Stomach (tissue), 9 donors: ENCODE data around the gene ASTN2. TPM values are rescaled to one million over a fixed set of nuclear protein-coding genes. Genes with fewer than 3 reads are reported as not detected.

ENCODE experiments used
- DNase-seq, 2 donors: peaks; one replicate each; pipeline versions ENCODE4 v3.0.0 to v3.0.0-alpha.2; 2013 to 2019
- H3K27ac ChIP-seq, 5 donors: fragments of 200-600 bp in 4 of 5; sonication (generic) in 4 of 5; one replicate each; pipeline ENCODE4 v1.5.1; 2013 to 2019; ENCODE audit warnings: mild to moderate bottlenecking in 1 of 5, moderate library complexity in 1 of 5
- H3K27me3 ChIP-seq, 3 donors: fragments of 200-600 bp; sonication (generic); one replicate each; pipeline ENCODE4 v1.5.1; 2017 to 2019; ENCODE audit warnings: mixed run types in 1 of 3
- H3K36me3 ChIP-seq, 4 donors: fragments of 200-600 bp; sonication (generic); 1 replicate in 3 of 4; 2 replicates in 1 of 4; pipeline ENCODE4 v1.5.1; 2016 to 2019
- H3K4me1 ChIP-seq, 4 donors: fragments of 200-600 bp; sonication (generic); one replicate each; pipeline ENCODE4 v1.5.1; 2016 to 2019
- H3K4me3 ChIP-seq, 4 donors: fragments of 200-600 bp; sonication (generic) in 3 of 4; one replicate each; pipeline ENCODE4 v1.5.1; 2016 to 2019; ENCODE audit warnings: mild to moderate bottlenecking in 1 of 4
- H3K9me3 ChIP-seq, 4 donors: fragments of 200-600 bp; sonication (generic); one replicate each; pipeline ENCODE4 v1.5.1; 2016 to 2019
- EP300 ChIP-seq: sonication (generic); formaldehyde crosslinking; IDR thresholded peaks from one replicate; pipeline ENCODE4 v1.6.1; 2017; ENCODE audit warnings: antibody characterized with exemption
- POLR2A ChIP-seq, 4 donors: fragments of 450-650 bp; IDR thresholded peaks; one replicate each; pipeline ENCODE4 v1.6.1; 2016; ENCODE audit warnings: antibody characterized with exemption in 4 of 4, control low read depth in 2 of 4, mild to moderate bottlenecking in 1 of 4, moderate library complexity in 1 of 4
- POLR2AphosphoS5 ChIP-seq, 3 donors: sonication (generic); formaldehyde crosslinking; IDR thresholded peaks; one replicate each; pipeline ENCODE4 v1.6.1; 2016; ENCODE audit warnings: antibody characterized with exemption in 3 of 3
- WGBS, 5 donors: extraction: QIAGEN DNeasy Blood & Tissue Kit in 3 of 5; methylation state at CpG; one replicate each; pipeline versions ENCODE4 v1.1.5 to v1.1.7; 2013 to 2018; 5-methylcytosine and 5-hydroxymethylcytosine counted together
- intact Hi-C: fragments of 100-400 bp; cut with DNase I; formaldehyde crosslinking; loops from one replicate; pipeline ENCODE4 v1.15.1; 2023; ENCODE audit warnings: low total_unique reads
- polyA plus RNA-seq, 3 donors: library from polyadenylated mRNA; stranded (reverse); fragments of 200-250 nt; gene quantifications; one replicate each; pipeline ENCODE4 v1.2.3, GENCODE V29; 2013
- total RNA-seq, 5 donors: library from RNA; depleted of rRNA; stranded (reverse); fragments of >200 nt; gene quantifications; one replicate each; pipeline versions ENCODE4 v1.1.0 to v1.2.3, GENCODE V29; 2014 to 2016
- TF ChIP-seq, protein P1 (sequence below), 7 experiments: fragments of 450-650 bp in 4 of 7; fragments of 200-600 bp in 3 of 7; sonication (generic) in 3 of 7; IDR thresholded peaks; one replicate each; pipeline ENCODE4 v1.5.1; 2016 to 2019; ENCODE audit warnings: antibody characterized with exemption in 7 of 7, control low read depth in 2 of 7, mild to moderate bottlenecking in 1 of 7
- donor health status: healthy with polysubstance abuse.
- donor health status: Bipolar disorder and iron deficiency.
- donor health status: healthy.

The ASTN2 gene
- total and polyA plus RNA-seq, 8 donors = 2.1 to 22.3 (median 4.2) TPM; not detected in 1

DNA sequence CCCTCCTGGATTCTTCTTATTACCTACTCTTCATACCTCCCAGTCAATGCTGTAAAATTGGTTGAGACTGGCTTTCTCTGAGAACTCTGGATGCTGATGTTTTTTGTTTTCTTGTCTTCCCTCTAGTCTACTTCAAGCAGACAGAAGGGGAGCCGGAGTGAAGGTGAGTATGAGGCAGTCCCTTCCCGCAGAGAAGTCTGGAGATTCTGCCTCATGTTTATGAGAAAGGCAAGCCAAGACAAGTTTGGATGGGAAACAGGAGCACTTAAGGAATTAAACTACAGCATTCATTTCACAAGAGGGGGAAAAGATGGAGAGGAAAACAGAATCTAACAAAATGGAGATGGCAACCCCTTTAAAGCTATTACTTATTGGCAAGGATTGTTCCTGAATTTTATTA lies 481.6 kb downstream of the ASTN2 start:
- TF ChIP-seq POLR2AphosphoS5 (IDR thresholded peaks at IDR 0.05) = no peak
- no peak for TF ChIP-seq EP300
- TF ChIP-seq POLR2A (IDR thresholded peaks at IDR 0.05) = no peak
- TF ChIP-seq, protein P1, sequence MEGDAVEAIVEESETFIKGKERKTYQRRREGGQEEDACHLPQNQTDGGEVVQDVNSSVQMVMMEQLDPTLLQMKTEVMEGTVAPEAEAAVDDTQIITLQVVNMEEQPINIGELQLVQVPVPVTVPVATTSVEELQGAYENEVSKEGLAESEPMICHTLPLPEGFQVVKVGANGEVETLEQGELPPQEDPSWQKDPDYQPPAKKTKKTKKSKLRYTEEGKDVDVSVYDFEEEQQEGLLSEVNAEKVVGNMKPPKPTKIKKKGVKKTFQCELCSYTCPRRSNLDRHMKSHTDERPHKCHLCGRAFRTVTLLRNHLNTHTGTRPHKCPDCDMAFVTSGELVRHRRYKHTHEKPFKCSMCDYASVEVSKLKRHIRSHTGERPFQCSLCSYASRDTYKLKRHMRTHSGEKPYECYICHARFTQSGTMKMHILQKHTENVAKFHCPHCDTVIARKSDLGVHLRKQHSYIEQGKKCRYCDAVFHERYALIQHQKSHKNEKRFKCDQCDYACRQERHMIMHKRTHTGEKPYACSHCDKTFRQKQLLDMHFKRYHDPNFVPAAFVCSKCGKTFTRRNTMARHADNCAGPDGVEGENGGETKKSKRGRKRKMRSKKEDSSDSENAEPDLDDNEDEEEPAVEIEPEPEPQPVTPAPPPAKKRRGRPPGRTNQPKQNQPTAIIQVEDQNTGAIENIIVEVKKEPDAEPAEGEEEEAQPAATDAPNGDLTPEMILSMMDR (IDR thresholded peaks at IDR 0.05) = no peak

DNA sequence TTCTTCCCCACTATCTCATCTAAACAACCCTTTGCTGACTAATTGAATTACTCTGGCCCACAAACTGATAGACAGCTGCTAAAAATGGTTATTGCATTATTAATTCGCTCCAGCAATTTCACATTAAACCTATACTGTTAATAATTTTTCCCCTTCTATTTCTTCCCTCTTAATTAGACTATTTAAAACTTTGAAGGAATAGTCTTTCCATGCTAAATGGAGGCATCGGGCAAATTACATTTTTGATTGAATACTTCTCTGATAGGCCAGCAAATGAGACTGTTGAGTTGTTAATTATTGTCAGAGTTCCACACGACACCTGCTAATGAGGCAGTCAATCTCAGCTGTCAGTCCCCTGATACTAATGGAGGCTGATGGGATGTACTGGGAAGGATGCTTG lies 485.2 kb downstream of the ASTN2 start:
- 55 to 63% (median 62%) methylated on average over 3 of the region's 3 CpGs for WGBS, 5 donors
- no peak overlapping the region for H3K4me3 ChIP-seq
- TF ChIP-seq, protein P1 (IDR thresholded peaks at IDR 0.05) = no peak
- TF ChIP-seq EP300 (no peak), POLR2A (IDR thresholded peaks at IDR 0.05) (no peak), POLR2AphosphoS5 (IDR thresholded peaks at IDR 0.05) (no peak)
- no peaks in the 10 kb centered on the region for H3K27me3 ChIP-seq
- no peak overlapping the region for H3K27ac ChIP-seq
- intact Hi-C loops = no loop called here
- H3K4me1 ChIP-seq = no peaks in the 10 kb centered on the region
- no peaks in the 10 kb centered on the region for H3K36me3 ChIP-seq
- no peaks in the 10 kb centered on the region for H3K9me3 ChIP-seq
- no peak for DNase-seq

More for the DNA sequence above, 481.6 kb downstream of the ASTN2 start:
- DNase-seq = no peak
- no peak overlapping the region for H3K4me3 ChIP-seq
- H3K27me3 ChIP-seq = no peaks in the 10 kb centered on the region
- H3K4me1 ChIP-seq = no peaks in the 10 kb centered on the region
- no peak overlapping the region for H3K27ac ChIP-seq
- H3K36me3 ChIP-seq = no peaks in the 10 kb centered on the region
- H3K9me3 ChIP-seq = no peaks in the 10 kb centered on the region
- WGBS, 5 donors = 61 to 86% (median 84%) methylated on average over 2 of the region's 2 CpGs
- intact Hi-C loops = no loop called here

DNA sequence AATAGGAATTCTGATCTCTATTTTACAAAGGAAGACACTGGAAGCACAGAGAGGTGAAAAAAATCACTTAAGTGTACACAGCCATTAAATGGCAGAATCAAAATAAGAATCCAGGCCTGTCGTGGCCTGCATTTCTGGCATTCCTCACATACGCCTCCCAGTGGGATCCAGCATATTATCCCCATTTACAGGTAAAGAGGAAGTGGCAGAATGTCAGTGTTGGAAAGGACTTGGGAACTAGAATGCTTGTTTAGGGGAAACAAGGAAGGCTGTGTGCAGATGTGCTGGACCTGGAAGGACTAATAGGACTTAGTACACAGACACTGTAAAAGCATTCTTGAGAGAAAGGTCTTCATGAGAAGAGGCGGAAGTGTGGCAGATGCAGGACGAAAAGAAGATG lies 486.0 kb downstream of the ASTN2 start:
- Histone ChIP-seq H3K36me3 (no peaks in the 10 kb centered on the region), H3K27me3 (no peaks in the 10 kb centered on the region), H3K4me3 (no peak overlapping the region), H3K27ac (no peak overlapping the region), H3K9me3 (no peaks in the 10 kb centered on the region), H3K4me1 (no peaks in the 10 kb centered on the region)
- TF ChIP-seq POLR2A (IDR thresholded peaks at IDR 0.05) (no peak), POLR2AphosphoS5 (IDR thresholded peaks at IDR 0.05) (no peak), EP300 (no peak)
- TF ChIP-seq, protein P1 (IDR thresholded peaks at IDR 0.05) = no peak
- intact Hi-C loops = no loop called here
- no peak for DNase-seq
- 63 to 72% (median 68%) methylated on average over 4 of the region's 4 CpGs for WGBS, 5 donors

DNA sequence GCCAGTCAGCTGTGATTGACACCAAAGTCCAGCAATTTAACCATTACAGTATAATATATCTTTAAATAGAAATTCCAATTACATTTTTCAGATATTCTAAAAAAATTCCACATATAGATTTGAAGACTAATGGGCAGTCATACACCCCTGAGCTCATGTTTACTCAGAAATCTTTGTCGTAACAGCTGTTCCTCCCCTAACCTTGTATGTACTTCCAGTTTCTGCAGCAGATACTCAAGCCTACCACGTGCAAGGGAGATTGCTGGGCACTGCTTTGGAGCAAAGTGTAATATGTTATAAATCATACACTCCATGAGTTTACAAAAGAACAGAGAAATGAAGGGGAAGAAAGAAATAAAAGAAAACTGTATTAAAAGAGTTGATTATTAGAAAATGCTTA lies 486.6 kb downstream of the ASTN2 start:
- Histone ChIP-seq H3K36me3 (no peaks in the 10 kb centered on the region), H3K27me3 (no peaks in the 10 kb centered on the region), H3K4me1 (no peaks in the 10 kb centered on the region), H3K4me3 (no peak overlapping the region), H3K9me3 (no peaks in the 10 kb centered on the region), H3K27ac (no peak overlapping the region)
- no peak for TF ChIP-seq POLR2AphosphoS5 (IDR thresholded peaks at IDR 0.05)
- TF ChIP-seq POLR2A (IDR thresholded peaks at IDR 0.05) = no peak
- no peak for TF ChIP-seq EP300
- TF ChIP-seq, protein P1 (IDR thresholded peaks at IDR 0.05) = no peak
- intact Hi-C loops = no loop called here
- 14 to 23% (median 16%) methylated on average over 2 of the region's 2 CpGs for WGBS, 5 donors
- no peak for DNase-seq
